Measurements from ENCODE around the gene UAP1. TPM values are rescaled to one million over a fixed set of nuclear protein-coding genes. Genes with fewer than 3 reads are reported as not detected.
"Not testable (repeated sequence)": the region's sequence is repeated elsewhere in the genome, so short reads cannot be mapped to it uniquely, and the experiment has no call there.

UAP1 gene
- total RNA-seq, 1 experiment from 2014 or later = 479 TPM

- DNase-seq (ENCODE audit: unreplicated experiment) = no peak
- H3K27me3 Mint-ChIP-seq (ENCODE audit: insufficient read depth, unreplicated experiment) = no peaks in the 10 kb centered on the region
- intact Hi-C loops (cut with micrococcal nuclease) = no loop called here
- peaks cover 100% of the 10 kb centered on the region for H3K36me3 Mint-ChIP-seq (ENCODE audit: insufficient read depth, unreplicated experiment)
- ChIA-PET CTCF (interaction anchor here (0.6 to 1.8 kb wide), 6 partner anchors 23 to 210 kb away, joined by 3 to 10 read pairs (median 4); no protein-coding TSS in a partner anchor), POLR2A (interaction anchor here (0.6 to 1.2 kb wide), 5 partner anchors 15 to 1456 kb away, joined by 3 to 9 read pairs (median 4); partner anchors contain the start of gene UAP1)
- no peak overlapping the region for H3K4me3 Mint-ChIP-seq (ENCODE audit: unreplicated experiment)
- H3K9me3 Mint-ChIP-seq (ENCODE audit: unreplicated experiment) = no peaks in the 10 kb centered on the region
- TF ChIP-seq, protein P1, sequence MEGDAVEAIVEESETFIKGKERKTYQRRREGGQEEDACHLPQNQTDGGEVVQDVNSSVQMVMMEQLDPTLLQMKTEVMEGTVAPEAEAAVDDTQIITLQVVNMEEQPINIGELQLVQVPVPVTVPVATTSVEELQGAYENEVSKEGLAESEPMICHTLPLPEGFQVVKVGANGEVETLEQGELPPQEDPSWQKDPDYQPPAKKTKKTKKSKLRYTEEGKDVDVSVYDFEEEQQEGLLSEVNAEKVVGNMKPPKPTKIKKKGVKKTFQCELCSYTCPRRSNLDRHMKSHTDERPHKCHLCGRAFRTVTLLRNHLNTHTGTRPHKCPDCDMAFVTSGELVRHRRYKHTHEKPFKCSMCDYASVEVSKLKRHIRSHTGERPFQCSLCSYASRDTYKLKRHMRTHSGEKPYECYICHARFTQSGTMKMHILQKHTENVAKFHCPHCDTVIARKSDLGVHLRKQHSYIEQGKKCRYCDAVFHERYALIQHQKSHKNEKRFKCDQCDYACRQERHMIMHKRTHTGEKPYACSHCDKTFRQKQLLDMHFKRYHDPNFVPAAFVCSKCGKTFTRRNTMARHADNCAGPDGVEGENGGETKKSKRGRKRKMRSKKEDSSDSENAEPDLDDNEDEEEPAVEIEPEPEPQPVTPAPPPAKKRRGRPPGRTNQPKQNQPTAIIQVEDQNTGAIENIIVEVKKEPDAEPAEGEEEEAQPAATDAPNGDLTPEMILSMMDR (IDR thresholded peaks at IDR 0.05; ENCODE audit: unreplicated experiment) = no peak
- no peaks in the 10 kb centered on the region for H3K4me1 Mint-ChIP-seq (ENCODE audit: insufficient read depth, unreplicated experiment)
- no TSS peak for BruUV-seq (replicated peaks)
- no peak overlapping the region for H3K27ac Mint-ChIP-seq (ENCODE audit: low read depth, unreplicated experiment)
Observed at GRCh38 chr1:162590101-162590500, 28.6 kb downstream of the UAP1 start.

DNA sequence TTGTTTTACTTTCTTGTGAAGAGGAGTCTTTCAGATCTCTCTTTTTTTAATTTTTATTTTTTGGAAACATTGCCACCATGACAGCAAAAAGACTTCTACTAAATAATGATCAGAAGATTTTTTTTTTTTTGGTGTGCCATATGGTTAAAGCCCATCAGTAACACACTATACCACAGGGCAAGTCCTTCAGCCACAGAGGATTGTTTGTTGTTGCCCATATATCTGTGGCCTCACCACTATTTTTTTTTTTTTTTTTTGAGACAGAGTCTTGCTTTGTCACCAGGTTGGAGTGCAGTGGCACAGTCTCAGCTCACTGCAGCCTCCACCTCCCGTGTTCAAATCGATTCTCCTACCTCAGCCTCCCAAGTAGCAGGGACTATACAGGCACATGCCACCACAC, 29.2 kb downstream of the UAP1 start:
- BruUV-seq (replicated peaks) = no TSS peak
- Mint-ChIP-seq H3K27me3 (ENCODE audit: insufficient read depth, unreplicated experiment) (no peaks in the 10 kb centered on the region), H3K36me3 (ENCODE audit: insufficient read depth, unreplicated experiment) (peaks cover 100% of the 10 kb centered on the region), H3K27ac (ENCODE audit: low read depth, unreplicated experiment) (no peak overlapping the region), H3K9me3 (ENCODE audit: unreplicated experiment) (no peaks in the 10 kb centered on the region), H3K4me3 (ENCODE audit: unreplicated experiment) (no peak overlapping the region), H3K4me1 (ENCODE audit: insufficient read depth, unreplicated experiment) (no peaks in the 10 kb centered on the region)
- DNase-seq (ENCODE audit: unreplicated experiment) = no peak
- ChIA-PET POLR2A (interaction anchor here (0.6 to 1.1 kb wide), 4 partner anchors 14 to 1457 kb away, joined by 3 to 9 read pairs (median 4); no protein-coding TSS in a partner anchor), CTCF (interaction anchor here (0.6 to 1.8 kb wide), 3 partner anchors 22 to 209 kb away, joined by 3 to 10 read pairs (median 9); no protein-coding TSS in a partner anchor)
- TF ChIP-seq, protein P1 (IDR thresholded peaks at IDR 0.05; ENCODE audit: unreplicated experiment) = no peak
- intact Hi-C loops (cut with micrococcal nuclease) = no loop called here

- Mint-ChIP-seq H3K27ac (ENCODE audit: low read depth, unreplicated experiment) (no peak overlapping the region), H3K36me3 (ENCODE audit: insufficient read depth, unreplicated experiment) (peaks cover 99% of the 10 kb centered on the region), H3K27me3 (ENCODE audit: insufficient read depth, unreplicated experiment) (no peaks in the 10 kb centered on the region), H3K9me3 (ENCODE audit: unreplicated experiment) (no peaks in the 10 kb centered on the region), H3K4me3 (ENCODE audit: unreplicated experiment) (no peak overlapping the region), H3K4me1 (ENCODE audit: insufficient read depth, unreplicated experiment) (no peaks in the 10 kb centered on the region)
- ChIA-PET POLR2A (interaction anchor here (0.5 to 1.7 kb wide), 4 partner anchors 9 to 55 kb away, joined by 3 to 15 read pairs (median 5); no protein-coding TSS in a partner anchor), CTCF (interaction anchor here (0.7 to 4.7 kb wide), 6 partner anchors 9 to 204 kb away, joined by 3 to 39 read pairs (median 4); no protein-coding TSS in a partner anchor)
- BruUV-seq (replicated peaks) = no TSS peak
- TF ChIP-seq, protein P1 (IDR thresholded peaks at IDR 0.05; ENCODE audit: unreplicated experiment) = no peak
- no peak for DNase-seq (ENCODE audit: unreplicated experiment)
- intact Hi-C loops (cut with micrococcal nuclease) = no loop called here
Observed at GRCh38 chr1:162596514-162597170, 35.1 kb downstream of the UAP1 start.

GRCh38 chr1:162599451-162599850, 37.9 kb downstream of the UAP1 start:
- TF ChIP-seq, protein P1 (IDR thresholded peaks at IDR 0.05; ENCODE audit: unreplicated experiment) = no peak
- intact Hi-C loops (cut with micrococcal nuclease) = no loop called here
- no peak for DNase-seq (ENCODE audit: unreplicated experiment)
- TSS peak; percentile 67 for BruUV-seq (replicated peaks)
- POLR2A ChIA-PET = interaction anchor here (0.7 to 1.4 kb wide), 4 partner anchors 30 to 316 kb away, joined by 3 to 7 read pairs (median 4); no protein-coding TSS in a partner anchor
- H3K27ac Mint-ChIP-seq (ENCODE audit: low read depth, unreplicated experiment) = no peak overlapping the region
- H3K9me3 Mint-ChIP-seq (ENCODE audit: unreplicated experiment) = no peaks in the 10 kb centered on the region
- peaks cover 5% of the 10 kb centered on the region for H3K4me1 Mint-ChIP-seq (ENCODE audit: insufficient read depth, unreplicated experiment)
- CTCF ChIA-PET = interaction anchor here (0.7 to 1.0 kb wide), 5 partner anchors 14 to 539 kb away, joined by 3 to 6 read pairs (median 4); no protein-coding TSS in a partner anchor
- no peaks in the 10 kb centered on the region for H3K27me3 Mint-ChIP-seq (ENCODE audit: insufficient read depth, unreplicated experiment)
- H3K36me3 Mint-ChIP-seq (ENCODE audit: insufficient read depth, unreplicated experiment) = peaks cover 99% of the 10 kb centered on the region
- no peak overlapping the region for H3K4me3 Mint-ChIP-seq (ENCODE audit: unreplicated experiment)

- H3K9me3 Mint-ChIP-seq (ENCODE audit: unreplicated experiment); H3K27me3 Mint-ChIP-seq (ENCODE audit: insufficient read depth, unreplicated experiment); DNase-seq (ENCODE audit: unreplicated experiment); intact Hi-C loops (cut with micrococcal nuclease); H3K4me3 Mint-ChIP-seq (ENCODE audit: unreplicated experiment); BruUV-seq (replicated peaks): not testable (repeated sequence)
- CTCF ChIA-PET = interaction anchor here (0.5 to 8.4 kb wide), 6 partner anchors 9 to 814 kb away, joined by 3 to 47 read pairs (median 10); no protein-coding TSS in a partner anchor
- Mint-ChIP-seq H3K4me1 (ENCODE audit: insufficient read depth, unreplicated experiment) (peaks cover 20% of the 10 kb centered on the region), H3K27ac (ENCODE audit: low read depth, unreplicated experiment) (peak overlapping the region; percentile 91), H3K36me3 (ENCODE audit: insufficient read depth, unreplicated experiment) (peaks cover 85% of the 10 kb centered on the region)
- POLR2A ChIA-PET = interaction anchor here (0.7 to 1.5 kb wide), 2 partner anchors 10 kb away, joined by 3 to 4 read pairs; no protein-coding TSS in a partner anchor
Observed at GRCh38 chr1:162603117-162603516, 41.6 kb downstream of the UAP1 start.
